ENCODE results near the gene TRIM29. TPM values are rescaled to one million over a fixed set of nuclear protein-coding genes. Genes with fewer than 3 reads are reported as not detected.

TRIM29 gene
- total and polyA plus RNA-seq, 10 of the 15 experiments (the other 5 are each of a cell fraction or from before 2014, with no cell fraction given) = 0.08 to 0.67 (median 0.26) TPM; not detected in 5

DNA sequence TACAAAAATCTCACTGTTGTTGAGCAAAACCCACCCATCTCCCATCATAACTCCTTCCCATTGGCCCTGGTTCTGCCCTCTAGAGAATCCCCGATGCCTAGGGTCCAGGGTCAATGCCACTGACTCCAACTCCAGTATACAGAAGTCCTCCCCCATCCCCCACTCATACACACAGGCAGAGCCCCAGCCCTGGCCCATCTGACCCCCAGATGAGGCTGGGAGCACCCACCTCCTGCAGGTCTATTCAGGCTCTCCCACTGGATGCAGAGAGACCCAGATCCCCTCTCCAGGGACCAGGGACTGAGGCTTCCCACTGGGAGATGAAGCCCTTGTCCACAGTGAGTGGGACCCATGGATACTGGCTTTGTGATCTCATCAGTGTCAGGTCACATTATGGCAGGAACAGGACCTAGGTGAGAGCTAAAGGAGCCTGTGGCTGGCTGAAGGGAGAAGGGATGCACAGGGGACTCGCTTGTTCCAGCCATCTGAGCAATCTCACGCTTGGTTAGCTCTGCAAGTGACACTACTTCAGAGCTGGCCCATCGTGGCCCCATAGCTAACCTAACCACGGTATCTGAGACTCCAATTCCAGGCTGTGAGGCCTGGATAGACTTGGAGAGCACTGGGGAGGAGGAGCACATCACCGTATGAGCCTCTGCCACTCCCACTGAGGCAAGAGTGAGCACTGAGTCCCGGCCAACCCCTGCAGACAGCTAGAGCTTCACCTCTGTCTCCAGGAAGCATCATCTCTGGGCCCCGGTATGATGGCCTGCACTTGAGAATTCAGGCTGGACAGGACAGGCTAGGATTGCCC lies 35.7 kb downstream of the TRIM29 start:
- H3K79me2 ChIP-seq (ENCODE audit: control insufficient read depth, insufficient read depth, low read length) = no peaks in the 10 kb centered on the region
- ChIA-PET CTCF (interaction anchor here (0.9 kb wide), 1 partner anchor 34 kb away, joined by 3 read pairs; no protein-coding TSS in a partner anchor), POLR2A (no interaction called here), SMC1A (ENCODE audit: uncharacterized antibody, unreplicated experiment) (no interaction called here), RAD21 (ENCODE audit: unreplicated experiment) (interaction anchor here (0.8 to 1.3 kb wide), 2 partner anchors 428 to 461 kb away, joined by 3 to 4 read pairs; no protein-coding TSS in a partner anchor)
- peaks cover 4 to 22% of the 10 kb centered on the region in 2 experiments; a peak in 3 of 4 replicates for H3K27me3 ChIP-seq (replicated peaks in 1 of 2; ENCODE audit: control insufficient read depth in 2 of 2, insufficient read depth in 2 of 2, low read length in 1 of 2)
- H3K4me1 ChIP-seq (ENCODE audit: control insufficient read depth, insufficient read depth, low read length) = no peaks in the 10 kb centered on the region
- TF ChIP-seq, protein P1, sequence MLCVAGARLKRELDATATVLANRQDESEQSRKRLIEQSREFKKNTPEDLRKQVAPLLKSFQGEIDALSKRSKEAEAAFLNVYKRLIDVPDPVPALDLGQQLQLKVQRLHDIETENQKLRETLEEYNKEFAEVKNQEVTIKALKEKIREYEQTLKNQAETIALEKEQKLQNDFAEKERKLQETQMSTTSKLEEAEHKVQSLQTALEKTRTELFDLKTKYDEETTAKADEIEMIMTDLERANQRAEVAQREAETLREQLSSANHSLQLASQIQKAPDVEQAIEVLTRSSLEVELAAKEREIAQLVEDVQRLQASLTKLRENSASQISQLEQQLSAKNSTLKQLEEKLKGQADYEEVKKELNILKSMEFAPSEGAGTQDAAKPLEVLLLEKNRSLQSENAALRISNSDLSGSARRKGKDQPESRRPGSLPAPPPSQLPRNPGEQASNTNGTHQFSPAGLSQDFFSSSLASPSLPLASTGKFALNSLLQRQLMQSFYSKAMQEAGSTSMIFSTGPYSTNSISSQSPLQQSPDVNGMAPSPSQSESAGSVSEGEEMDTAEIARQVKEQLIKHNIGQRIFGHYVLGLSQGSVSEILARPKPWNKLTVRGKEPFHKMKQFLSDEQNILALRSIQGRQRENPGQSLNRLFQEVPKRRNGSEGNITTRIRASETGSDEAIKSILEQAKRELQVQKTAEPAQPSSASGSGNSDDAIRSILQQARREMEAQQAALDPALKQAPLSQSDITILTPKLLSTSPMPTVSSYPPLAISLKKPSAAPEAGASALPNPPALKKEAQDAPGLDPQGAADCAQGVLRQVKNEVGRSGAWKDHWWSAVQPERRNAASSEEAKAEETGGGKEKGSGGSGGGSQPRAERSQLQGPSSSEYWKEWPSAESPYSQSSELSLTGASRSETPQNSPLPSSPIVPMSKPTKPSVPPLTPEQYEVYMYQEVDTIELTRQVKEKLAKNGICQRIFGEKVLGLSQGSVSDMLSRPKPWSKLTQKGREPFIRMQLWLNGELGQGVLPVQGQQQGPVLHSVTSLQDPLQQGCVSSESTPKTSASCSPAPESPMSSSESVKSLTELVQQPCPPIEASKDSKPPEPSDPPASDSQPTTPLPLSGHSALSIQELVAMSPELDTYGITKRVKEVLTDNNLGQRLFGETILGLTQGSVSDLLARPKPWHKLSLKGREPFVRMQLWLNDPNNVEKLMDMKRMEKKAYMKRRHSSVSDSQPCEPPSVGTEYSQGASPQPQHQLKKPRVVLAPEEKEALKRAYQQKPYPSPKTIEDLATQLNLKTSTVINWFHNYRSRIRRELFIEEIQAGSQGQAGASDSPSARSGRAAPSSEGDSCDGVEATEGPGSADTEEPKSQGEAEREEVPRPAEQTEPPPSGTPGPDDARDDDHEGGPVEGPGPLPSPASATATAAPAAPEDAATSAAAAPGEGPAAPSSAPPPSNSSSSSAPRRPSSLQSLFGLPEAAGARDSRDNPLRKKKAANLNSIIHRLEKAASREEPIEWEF (IDR thresholded peaks at IDR 0.05; ENCODE audit: insufficient replicate concordance, low read depth, low read length) = no peak
- no peak for TF ChIP-seq RAD51 (IDR thresholded peaks at IDR 0.05)
- TF ChIP-seq HDGF (IDR thresholded peaks at IDR 0.05) = no peak
- TF ChIP-seq, protein P2, sequence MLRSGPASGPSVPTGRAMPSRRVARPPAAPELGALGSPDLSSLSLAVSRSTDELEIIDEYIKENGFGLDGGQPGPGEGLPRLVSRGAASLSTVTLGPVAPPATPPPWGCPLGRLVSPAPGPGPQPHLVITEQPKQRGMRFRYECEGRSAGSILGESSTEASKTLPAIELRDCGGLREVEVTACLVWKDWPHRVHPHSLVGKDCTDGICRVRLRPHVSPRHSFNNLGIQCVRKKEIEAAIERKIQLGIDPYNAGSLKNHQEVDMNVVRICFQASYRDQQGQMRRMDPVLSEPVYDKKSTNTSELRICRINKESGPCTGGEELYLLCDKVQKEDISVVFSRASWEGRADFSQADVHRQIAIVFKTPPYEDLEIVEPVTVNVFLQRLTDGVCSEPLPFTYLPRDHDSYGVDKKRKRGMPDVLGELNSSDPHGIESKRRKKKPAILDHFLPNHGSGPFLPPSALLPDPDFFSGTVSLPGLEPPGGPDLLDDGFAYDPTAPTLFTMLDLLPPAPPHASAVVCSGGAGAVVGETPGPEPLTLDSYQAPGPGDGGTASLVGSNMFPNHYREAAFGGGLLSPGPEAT (IDR thresholded peaks at IDR 0.05; ENCODE audit: low read depth) = no peak
- no peak for TF ChIP-seq KLF5 (IDR thresholded peaks at IDR 0.05; ENCODE audit: partially characterized antibody)
- no peak for TF ChIP-seq FOXM1 (IDR thresholded peaks at IDR 0.05; ENCODE audit: low read depth, low read length)
- TF ChIP-seq, protein P3, sequence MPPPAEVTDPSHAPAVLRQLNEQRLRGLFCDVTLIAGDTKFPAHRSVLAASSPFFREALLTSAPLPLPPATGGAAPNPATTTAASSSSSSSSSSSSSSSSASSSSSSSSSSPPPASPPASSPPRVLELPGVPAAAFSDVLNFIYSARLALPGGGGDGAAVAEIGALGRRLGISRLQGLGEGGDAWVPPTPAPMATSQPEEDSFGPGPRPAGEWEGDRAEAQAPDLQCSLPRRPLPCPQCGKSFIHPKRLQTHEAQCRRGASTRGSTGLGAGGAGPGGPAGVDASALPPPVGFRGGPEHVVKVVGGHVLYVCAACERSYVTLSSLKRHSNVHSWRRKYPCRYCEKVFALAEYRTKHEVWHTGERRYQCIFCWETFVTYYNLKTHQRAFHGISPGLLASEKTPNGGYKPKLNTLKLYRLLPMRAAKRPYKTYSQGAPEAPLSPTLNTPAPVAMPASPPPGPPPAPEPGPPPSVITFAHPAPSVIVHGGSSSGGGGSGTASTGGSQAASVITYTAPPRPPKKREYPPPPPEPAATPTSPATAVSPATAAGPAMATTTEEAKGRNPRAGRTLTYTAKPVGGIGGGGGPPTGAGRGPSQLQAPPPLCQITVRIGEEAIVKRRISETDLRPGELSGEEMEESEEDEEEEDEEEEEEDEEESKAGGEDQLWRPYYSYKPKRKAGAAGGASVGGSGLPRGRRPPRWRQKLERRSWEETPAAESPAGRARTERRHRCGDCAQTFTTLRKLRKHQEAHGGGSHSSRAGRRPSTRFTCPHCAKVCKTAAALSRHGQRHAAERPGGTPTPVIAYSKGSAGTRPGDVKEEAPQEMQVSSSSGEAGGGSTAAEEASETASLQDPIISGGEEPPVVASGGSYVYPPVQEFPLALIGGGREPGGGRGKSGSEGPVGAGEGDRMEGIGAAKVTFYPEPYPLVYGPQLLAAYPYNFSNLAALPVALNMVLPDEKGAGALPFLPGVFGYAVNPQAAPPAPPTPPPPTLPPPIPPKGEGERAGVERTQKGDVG (CRISPR knock-in tag; IDR thresholded peaks at IDR 0.05) = no peak
- no peak for TF ChIP-seq NRF1 (conservative IDR thresholded peaks at IDR 0.05; ENCODE audit: low read depth, low read length)
- TF ChIP-seq CHD2 (IDR thresholded peaks at IDR 0.05; ENCODE audit: borderline replicate concordance, low read depth, low read length) = no peak
- no peak for TF ChIP-seq RB1 (IDR thresholded peaks at IDR 0.05; ENCODE audit: borderline replicate concordance)
- no peak for TF ChIP-seq SMAD5 (IDR thresholded peaks at IDR 0.05; ENCODE audit: low read depth)
- no peak for TF ChIP-seq CBX5 (IDR thresholded peaks at IDR 0.05; ENCODE audit: low read depth)
- intact Hi-C loops (cut with micrococcal nuclease; ENCODE audit: unreplicated experiment) = no loop called here
- DNase-seq (ENCODE audit: low read depth, low spot score) (no peak), FAIRE-seq (no peak), ATAC-seq (no peak)
- H3K9me3 ChIP-seq (replicated peaks; ENCODE audit: control insufficient read depth, insufficient read depth, low read length) = no peaks in the 10 kb centered on the region; the same call in 2 of the 3 replicates
- no peak overlapping the region for H3K4me2 ChIP-seq (ENCODE audit: control insufficient read depth, insufficient read depth)
- no peak overlapping the region for H3K4me3 ChIP-seq
- H2AFZ ChIP-seq (ENCODE audit: control insufficient read depth, low read depth, low read length) = no peak overlapping the region
- no peak overlapping the region for H3K27ac ChIP-seq (ENCODE audit: control insufficient read depth, insufficient read depth)
- no peaks in the 10 kb centered on the region; the same call in 1 of the 2 replicates for H4K20me1 ChIP-seq (ENCODE audit: control insufficient read depth, insufficient read depth)
- WGBS (ENCODE audit: insufficient coverage, insufficient replicate concordance, low lambda C conversion rate, missing lambda C conversion rate) = 3% methylated on average over 8 of the region's 8 CpGs
- no peak overlapping the region for H3K9ac ChIP-seq (ENCODE audit: control insufficient read depth, insufficient read depth, low read length)
- in situ Hi-C loops (cut with MboI) = no loop called here
- no peaks in the 10 kb centered on the region for H3K36me3 ChIP-seq (ENCODE audit: control insufficient read depth in 2 of 2, insufficient read depth in 2 of 2, low read length in 1 of 2)
- BruUV-seq (replicated peaks) = no TSS peak
